ENCODE results near the gene CLDN7. TPM values are rescaled to one million over a fixed set of nuclear protein-coding genes. Genes with fewer than 3 reads are reported as not detected.

Gene CLDN7
- polyA plus RNA-seq, 1 donor (not counting 4 experiments of a cell fraction or from before 2014, with no cell fraction given): 6.3 TPM

DNA sequence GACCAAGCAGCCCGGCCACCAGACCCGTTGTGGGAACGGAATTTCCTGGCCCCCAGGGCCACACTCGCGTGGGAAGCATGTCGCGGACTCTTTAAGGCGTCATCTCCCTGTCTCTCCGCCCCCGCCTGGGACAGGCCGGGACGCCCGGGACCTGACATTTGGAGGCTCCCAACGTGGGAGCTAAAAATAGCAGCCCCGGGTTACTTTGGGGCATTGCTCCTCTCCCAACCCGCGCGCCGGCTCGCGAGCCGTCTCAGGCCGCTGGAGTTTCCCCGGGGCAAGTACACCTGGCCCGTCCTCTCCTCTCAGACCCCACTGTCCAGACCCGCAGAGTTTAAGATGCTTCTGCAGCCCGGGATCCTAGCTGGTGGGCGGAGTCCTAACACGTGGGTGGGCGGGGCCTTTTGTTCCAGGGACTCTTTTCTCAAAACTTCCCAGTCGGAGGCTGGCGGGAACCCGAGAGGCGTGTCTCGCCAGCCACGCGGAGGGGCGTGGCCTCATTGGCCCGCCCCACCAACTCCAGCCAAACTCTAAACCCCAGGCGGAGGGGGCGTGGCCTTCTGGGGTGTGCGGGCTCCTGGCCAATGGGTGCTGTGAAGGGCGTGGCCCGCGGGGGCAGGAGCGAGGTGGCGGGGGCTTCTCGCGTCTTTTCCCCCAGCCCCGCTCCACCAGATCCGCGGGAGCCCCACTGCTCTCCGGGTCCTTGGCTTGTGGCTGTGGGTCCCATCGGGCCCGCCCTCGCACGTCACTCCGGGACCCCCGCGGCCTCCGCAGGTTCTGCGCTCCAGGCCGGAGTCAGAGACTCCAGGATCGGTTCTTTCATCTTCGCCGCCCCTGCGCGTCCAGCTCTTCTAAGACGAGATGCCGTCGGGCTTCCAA is 19.0 kb upstream of the CLDN7 start, which contains the start of gene SLC2A4:
Gene SLC2A4, plus strand, starts transcription at position 645 of the 879 bp plus-strand sequence. Its CDS starts 217 bp downstream, at position 862.
- TF ChIP-seq, protein P1, sequence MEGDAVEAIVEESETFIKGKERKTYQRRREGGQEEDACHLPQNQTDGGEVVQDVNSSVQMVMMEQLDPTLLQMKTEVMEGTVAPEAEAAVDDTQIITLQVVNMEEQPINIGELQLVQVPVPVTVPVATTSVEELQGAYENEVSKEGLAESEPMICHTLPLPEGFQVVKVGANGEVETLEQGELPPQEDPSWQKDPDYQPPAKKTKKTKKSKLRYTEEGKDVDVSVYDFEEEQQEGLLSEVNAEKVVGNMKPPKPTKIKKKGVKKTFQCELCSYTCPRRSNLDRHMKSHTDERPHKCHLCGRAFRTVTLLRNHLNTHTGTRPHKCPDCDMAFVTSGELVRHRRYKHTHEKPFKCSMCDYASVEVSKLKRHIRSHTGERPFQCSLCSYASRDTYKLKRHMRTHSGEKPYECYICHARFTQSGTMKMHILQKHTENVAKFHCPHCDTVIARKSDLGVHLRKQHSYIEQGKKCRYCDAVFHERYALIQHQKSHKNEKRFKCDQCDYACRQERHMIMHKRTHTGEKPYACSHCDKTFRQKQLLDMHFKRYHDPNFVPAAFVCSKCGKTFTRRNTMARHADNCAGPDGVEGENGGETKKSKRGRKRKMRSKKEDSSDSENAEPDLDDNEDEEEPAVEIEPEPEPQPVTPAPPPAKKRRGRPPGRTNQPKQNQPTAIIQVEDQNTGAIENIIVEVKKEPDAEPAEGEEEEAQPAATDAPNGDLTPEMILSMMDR (optimal IDR thresholded peaks at IDR 0.05 in 1 of 3, IDR thresholded peaks at IDR 0.05 in 1 of 3, conservative IDR thresholded peaks at IDR 0.05 in 1 of 3; ENCODE audit: extremely low read depth in 1 of 3, insufficient read depth in 2 of 3, low read length in 3 of 3): no peak
- no peak for TF ChIP-seq EZH2 (IDR thresholded peaks at IDR 0.05; ENCODE audit: low read length)
- peak within 1 kb of the TSS; percentile 60 for H2AFZ ChIP-seq (ENCODE audit: control insufficient read depth, low read length)
- H3K27me3 ChIP-seq (ENCODE audit: control insufficient read depth, extremely low read depth, insufficient read depth, low read length): peaks cover 36% of the 10 kb centered on the region
- H4K20me1 ChIP-seq (ENCODE audit: control insufficient read depth, extremely low read depth, insufficient read depth, low read length): no peaks in the 10 kb centered on the region
- FAIRE-seq: no peak
- dilution Hi-C loops (cut with MboI; ENCODE audit: extremely low pct_ligation_motif_present, low sequenced_read_pairs): no loop called here
- H3K9me3 ChIP-seq (ENCODE audit: control insufficient read depth, low read depth, low read length): no peaks in the 10 kb centered on the region
- H3K36me3 ChIP-seq (ENCODE audit: control insufficient read depth in 2 of 2, extremely low read depth in 1 of 2, insufficient read depth in 2 of 2, low read length in 2 of 2): no peaks in the 10 kb centered on the region
- H3K4me3 ChIP-seq (ENCODE audit: control insufficient read depth in 2 of 3, extremely low read depth in 1 of 3, insufficient read depth in 2 of 3, low read depth in 1 of 3, low read length in 3 of 3): peak within 1 kb of the TSS; percentile 38 to 78 (median 66)
- H3K79me2 ChIP-seq (ENCODE audit: control insufficient read depth, insufficient read depth, low read length): no peaks in the 10 kb centered on the region
- H3K9me1 ChIP-seq (ENCODE audit: control insufficient read depth, extremely low read depth, insufficient read depth, low read length): no peaks in the 10 kb centered on the region
- peak within 1 kb of the TSS; percentile 44 for H3K27ac ChIP-seq (ENCODE audit: control insufficient read depth, insufficient read depth, low read length)
- peak within 1 kb of the TSS; percentile 98 for H3K4me2 ChIP-seq (ENCODE audit: control insufficient read depth, extremely low read depth, insufficient read depth, low read depth, low read length)
- peak; percentile 87 for DNase-seq (ENCODE audit: low read depth, low spot score)
- peaks cover 16% of the 10 kb centered on the region for H3K4me1 ChIP-seq (ENCODE audit: control insufficient read depth, extremely low read depth, insufficient read depth, low read length)
- H3K9ac ChIP-seq (ENCODE audit: control insufficient read depth, extremely low read depth, insufficient read depth, low read length): peak within 1 kb of the TSS; percentile 72

DNA sequence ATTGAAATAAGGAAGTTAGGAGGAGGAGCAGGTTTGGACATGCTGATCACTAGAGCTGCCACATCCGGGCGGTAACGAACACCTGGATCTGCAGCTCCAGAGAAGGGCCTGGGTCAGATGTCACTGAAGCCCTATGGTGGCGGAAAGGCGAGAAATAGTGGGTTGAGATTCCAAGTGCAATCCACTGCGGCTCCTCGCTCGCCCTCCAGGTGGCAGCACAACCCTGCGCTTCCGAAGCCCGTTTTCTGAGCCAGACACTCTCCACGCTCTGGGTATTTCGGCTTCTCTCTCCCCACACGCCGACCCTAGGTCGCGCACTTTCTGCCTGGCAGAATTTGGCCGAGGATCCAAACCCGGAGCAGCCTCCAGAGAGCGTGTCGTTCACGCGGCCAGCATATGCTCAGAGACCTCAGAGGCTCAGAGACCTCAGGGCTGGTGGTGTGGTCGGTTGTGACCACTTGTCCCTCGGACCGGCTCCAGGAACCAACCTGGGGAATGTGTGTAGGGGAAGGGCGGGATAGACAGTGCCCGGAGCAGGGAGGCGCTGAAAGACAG is 18.3 kb upstream of the CLDN7 start:
- peak overlapping the region; percentile 72 for H3K9ac ChIP-seq (ENCODE audit: control insufficient read depth, extremely low read depth, insufficient read depth, low read length)

More for the DNA sequence above, 18.3 kb upstream of the CLDN7 start:
- Histone ChIP-seq H3K27ac (ENCODE audit: control insufficient read depth, insufficient read depth, low read length) (peak overlapping the region; percentile 44), H3K27me3 (ENCODE audit: control insufficient read depth, extremely low read depth, insufficient read depth, low read length) (peaks cover 34% of the 10 kb centered on the region), H3K4me2 (ENCODE audit: control insufficient read depth, extremely low read depth, insufficient read depth, low read depth, low read length) (peak overlapping the region; percentile 98), H3K4me3 (ENCODE audit: control insufficient read depth in 2 of 3, extremely low read depth in 1 of 3, insufficient read depth in 2 of 3, low read depth in 1 of 3, low read length in 3 of 3) (peak overlapping the region; percentile 38 to 78 (median 66)), H2AFZ (ENCODE audit: control insufficient read depth, low read length) (peak overlapping the region; percentile 72), H3K79me2 (ENCODE audit: control insufficient read depth, insufficient read depth, low read length) (no peaks in the 10 kb centered on the region), H3K9me1 (ENCODE audit: control insufficient read depth, extremely low read depth, insufficient read depth, low read length) (no peaks in the 10 kb centered on the region), H4K20me1 (ENCODE audit: control insufficient read depth, extremely low read depth, insufficient read depth, low read length) (no peaks in the 10 kb centered on the region), H3K9me3 (ENCODE audit: control insufficient read depth, low read depth, low read length) (no peaks in the 10 kb centered on the region), H3K4me1 (ENCODE audit: control insufficient read depth, extremely low read depth, insufficient read depth, low read length) (peaks cover 16% of the 10 kb centered on the region), H3K36me3 (ENCODE audit: control insufficient read depth in 2 of 2, extremely low read depth in 1 of 2, insufficient read depth in 2 of 2, low read length in 2 of 2) (no peaks in the 10 kb centered on the region)
- dilution Hi-C loops (cut with MboI; ENCODE audit: extremely low pct_ligation_motif_present, low sequenced_read_pairs): no loop called here
- FAIRE-seq (peak; percentile 84), DNase-seq (ENCODE audit: low read depth, low spot score) (peak; percentile 75)
- TF ChIP-seq EZH2 (IDR thresholded peaks at IDR 0.05; ENCODE audit: low read length): no peak
- TF ChIP-seq, protein P1 (optimal IDR thresholded peaks at IDR 0.05 in 1 of 3, IDR thresholded peaks at IDR 0.05 in 1 of 3, conservative IDR thresholded peaks at IDR 0.05 in 1 of 3; ENCODE audit: extremely low read depth in 1 of 3, insufficient read depth in 2 of 3, low read length in 3 of 3): peak; percentile 98
